Right lobe of liver (tissue), 6 donors: ENCODE results near the gene TNFAIP8L1. TPM values are rescaled to one million over a fixed set of nuclear protein-coding genes. Genes with fewer than 3 reads are reported as not detected.
A peak's percentile ranks its signal among the peaks of the same experiment; 100 is the strongest.

Source experiments
- ATAC-seq, 4 donors: fragments of 200-7000 bp; cut with Tn5 transposase; one replicate each; pipeline ENCODE4 v1.9.1; 2020; ENCODE audit warnings: mild to moderate bottlenecking in 4 of 4, moderate library complexity in 4 of 4
- DNase-seq, 3 donors: peaks; one replicate each; pipeline ENCODE4 v3.0.0-alpha.2; 2020
- H3K27ac ChIP-seq, 3 donors: fragments of 200-600 bp; one replicate each; pipeline ENCODE4 v1.8.0; 2022
- H3K27me3 ChIP-seq, 2 donors: fragments of 200-600 bp; one replicate each; pipeline ENCODE4 v1.8.0; 2022
- H3K36me3 ChIP-seq, 4 donors: fragments of 200-600 bp; sonication (generic) in 1 of 4; one replicate each; pipeline versions ENCODE4 v1.5.1 to v1.8.0; 2017 to 2022; ENCODE audit warnings: control low read depth in 1 of 4
- H3K4me1 ChIP-seq, 4 donors: fragments of 200-600 bp; sonication (generic) in 1 of 4; one replicate each; pipeline versions ENCODE4 v1.5.1 to v1.8.0; 2017 to 2022; ENCODE audit warnings: control low read depth in 1 of 4
- H3K4me3 ChIP-seq, 3 donors: fragments of 200-600 bp; one replicate each; pipeline ENCODE4 v1.8.0; 2022
- H3K9me3 ChIP-seq, 4 donors: fragments of 200-600 bp; sonication (generic) in 1 of 4; one replicate each; pipeline versions ENCODE4 v1.5.1 to v1.8.0; 2017 to 2022; ENCODE audit warnings: control low read depth in 1 of 4
- CTCF ChIP-seq, 4 donors: fragments of 200-600 bp in 3 of 4; fragments of 450-650 bp in 1 of 4; IDR thresholded peaks; one replicate each; pipeline versions ENCODE4 v1.5.1 to v1.8.0; 2016 to 2022; ENCODE audit warnings: antibody characterized with exemption in 4 of 4, mild to moderate bottlenecking in 2 of 4
- POLR2A ChIP-seq: fragments of 450-650 bp; IDR thresholded peaks from one replicate; pipeline ENCODE4 v1.6.1; 2017; ENCODE audit warnings: antibody characterized with exemption, mild to moderate bottlenecking
- WGBS: methylation state at CpG from one replicate; pipeline ENCODE4 v1.1.6; 2018; ENCODE audit warnings: low coverage, low lambda C conversion rate; ENCODE audit not compliant: insufficient coverage; ENCODE audit errors: missing lambda C conversion rate; 5-methylcytosine and 5-hydroxymethylcytosine counted together
- intact Hi-C, 2 donors: fragments of 100-400 bp; cut with DNase I; formaldehyde crosslinking; loops; one replicate each; pipeline versions ENCODE4 v1.11.2 to v1.14.1; 2022
- total RNA-seq, 6 experiments: library from RNA; depleted of rRNA in 2 of 6; stranded (reverse); fragments of >200 nt in 2 of 6; fragmentation: NEBNext Ultra II Directional in 3 of 6; extraction: Animal tissue kit (Norgen Biotek cat#: 25700) in 3 of 6; gene quantifications; one replicate each; pipeline versions ENCODE4 v1.1.0 to v1.2.4, GENCODE V29; 2016 to 2023
- donor health status: DM: no; HTN: yes; CAD: no.
- donor health status: DM: no; HTN: no; CAD: no.
- donor health status: DM: no; HTN: no; CAD: no.
- donor health status: DM: no; HTN: yes; CAD: no.
- donor health status: DM: no; HTN: yes; CAD: no.

The TNFAIP8L1 gene
- total RNA-seq, 6 experiments from 2014 or later, result 16.6 to 26.4 (median 22.8) TPM

GRCh38 chr19:4682417-4683200, 43.3 kb downstream of the TNFAIP8L1 start:
- Histone ChIP-seq H3K27me3 (no peaks in the 10 kb centered on the region), H3K4me1 (no peaks in the 10 kb centered on the region), H3K36me3 (peaks cover 0 to 93% (median 35%) of the 10 kb centered on the region in 4 donors), H3K27ac (no peak overlapping the region), H3K9me3 (no peaks in the 10 kb centered on the region), H3K4me3 (no peak overlapping the region)
- no peak for TF ChIP-seq POLR2A
- TF ChIP-seq CTCF (IDR thresholded peaks at IDR 0.05), result no peak
- intact Hi-C loops, result no loop called here
- peak in 1 of 4 donors; percentile 4 for ATAC-seq
- no CpG with 5 or more reads among the region's 45 CpGs for WGBS
- no peak for DNase-seq

- DNase-seq (no peak), ATAC-seq (no peak)
- TF ChIP-seq POLR2A (no peak), CTCF (IDR thresholded peaks at IDR 0.05) (no peak)
- Histone ChIP-seq H3K36me3 (peaks cover 0 to 97% (median 43%) of the 10 kb centered on the region in 4 donors), H3K27ac (no peak overlapping the region), H3K9me3 (no peaks in the 10 kb centered on the region), H3K4me1 (no peaks in the 10 kb centered on the region), H3K4me3 (no peak overlapping the region), H3K27me3 (no peaks in the 10 kb centered on the region)
- 86% methylated on average over 5 of the region's 28 CpGs for WGBS
- intact Hi-C loops, result no loop called here
Observed at GRCh38 chr19:4684312-4685095, 45.2 kb downstream of the TNFAIP8L1 start.

- Histone ChIP-seq H3K27me3 (no peaks in the 10 kb centered on the region), H3K9me3 (no peaks in the 10 kb centered on the region), H3K36me3 (peaks cover 0 to 94% (median 47%) of the 10 kb centered on the region in 4 donors), H3K27ac (no peak overlapping the region), H3K4me1 (peaks cover 0 to 3% (median under 1%) of the 10 kb centered on the region in 4 donors), H3K4me3 (no peak overlapping the region)
- no peak for DNase-seq
- intact Hi-C loops, result no loop called here
- WGBS, result 100% methylated on average over 6 of the region's 10 CpGs
- TF ChIP-seq CTCF (IDR thresholded peaks at IDR 0.05) (no peak), POLR2A (no peak)
- no peak for ATAC-seq
Observed at GRCh38 chr19:4686700-4687099, 47.4 kb downstream of the TNFAIP8L1 start.

- no peak overlapping the region for H3K27ac ChIP-seq
- no peak overlapping the region for H3K4me3 ChIP-seq
- H3K9me3 ChIP-seq, result no peaks in the 10 kb centered on the region
- no peak for DNase-seq
- no peak for ATAC-seq
- peaks cover 0 to 93% (median 48%) of the 10 kb centered on the region in 4 donors for H3K36me3 ChIP-seq
- 84% methylated on average over 3 of the region's 11 CpGs for WGBS
- H3K27me3 ChIP-seq, result no peaks in the 10 kb centered on the region
- intact Hi-C loops, result no loop called here
- TF ChIP-seq CTCF (IDR thresholded peaks at IDR 0.05), result no peak
- TF ChIP-seq POLR2A, result no peak
- H3K4me1 ChIP-seq, result peaks cover 0 to 9% (median 3%) of the 10 kb centered on the region in 4 donors
Observed at GRCh38 chr19:4687396-4687795, 48.1 kb downstream of the TNFAIP8L1 start.
